ENCODE results near the gene ZNF474.

The ZNF474 gene

DNA sequence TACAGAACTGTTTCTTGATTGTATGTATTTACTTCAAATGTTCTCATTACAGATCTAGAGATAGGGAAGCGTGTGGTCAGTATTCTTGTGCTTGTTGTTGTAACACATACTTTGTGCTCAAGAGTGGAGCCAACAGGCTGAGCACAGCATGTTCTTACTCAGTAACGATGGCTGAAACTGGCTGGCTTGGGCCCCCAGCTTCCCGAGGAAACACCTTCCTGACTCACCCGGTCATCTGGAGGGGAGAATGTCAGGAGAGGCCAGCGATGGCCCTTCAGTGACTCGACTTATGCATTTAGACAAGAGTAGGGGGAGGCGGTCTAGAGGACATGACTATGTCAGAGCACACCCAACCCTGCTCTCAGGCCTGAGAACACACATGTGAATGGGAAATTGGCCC, 25.6 kb downstream of the ZNF474 start:
- DNase-seq, result no peak

DNA sequence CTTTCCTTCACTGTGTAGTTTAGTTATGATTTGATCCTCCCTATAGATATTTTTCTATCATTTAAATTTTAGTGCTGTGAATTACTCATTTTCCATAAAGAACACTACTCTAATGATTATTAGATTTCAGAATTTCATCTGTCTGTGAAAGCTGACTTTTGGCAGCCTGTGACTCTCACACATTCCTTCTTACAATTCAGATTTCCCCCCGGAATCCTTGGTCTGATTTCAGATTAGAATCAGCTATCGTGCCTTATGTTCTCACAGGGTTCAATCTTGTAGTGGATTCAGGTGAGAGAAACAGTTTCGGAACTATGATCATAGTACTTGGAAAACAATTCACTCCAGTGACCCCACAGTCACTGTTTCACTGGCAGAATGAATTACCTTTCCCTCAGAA, 26.2 kb downstream of the ZNF474 start:
- no peak for DNase-seq

DNA sequence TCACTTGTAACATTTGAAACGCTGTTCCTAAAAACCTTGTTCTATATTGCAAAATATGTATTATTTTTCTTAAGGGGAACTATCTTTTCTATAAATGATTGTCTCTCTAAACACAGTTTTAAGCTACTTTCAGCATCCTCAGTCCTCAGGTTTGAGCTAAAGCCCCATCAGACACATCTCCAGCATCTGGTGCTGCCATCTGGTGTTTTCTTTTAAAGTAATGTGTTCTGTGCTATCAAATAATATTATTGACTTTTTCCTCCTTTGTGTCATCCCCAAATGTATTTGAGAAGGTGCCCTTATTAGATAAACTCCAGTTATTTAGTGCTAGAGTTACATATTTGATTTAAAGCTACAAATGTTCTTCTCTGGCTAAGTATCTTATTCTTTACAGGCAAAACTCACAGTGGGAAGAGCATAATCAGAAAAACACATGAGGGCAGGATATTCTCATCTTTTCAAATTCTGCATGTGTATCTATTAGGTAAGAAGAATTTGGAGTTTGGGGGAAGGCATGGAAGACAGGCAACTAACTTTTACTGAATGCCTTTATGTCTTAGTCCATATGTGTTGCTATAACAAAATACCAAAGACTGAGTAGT, 27.5 kb downstream of the ZNF474 start:
- no peak for DNase-seq

DNA sequence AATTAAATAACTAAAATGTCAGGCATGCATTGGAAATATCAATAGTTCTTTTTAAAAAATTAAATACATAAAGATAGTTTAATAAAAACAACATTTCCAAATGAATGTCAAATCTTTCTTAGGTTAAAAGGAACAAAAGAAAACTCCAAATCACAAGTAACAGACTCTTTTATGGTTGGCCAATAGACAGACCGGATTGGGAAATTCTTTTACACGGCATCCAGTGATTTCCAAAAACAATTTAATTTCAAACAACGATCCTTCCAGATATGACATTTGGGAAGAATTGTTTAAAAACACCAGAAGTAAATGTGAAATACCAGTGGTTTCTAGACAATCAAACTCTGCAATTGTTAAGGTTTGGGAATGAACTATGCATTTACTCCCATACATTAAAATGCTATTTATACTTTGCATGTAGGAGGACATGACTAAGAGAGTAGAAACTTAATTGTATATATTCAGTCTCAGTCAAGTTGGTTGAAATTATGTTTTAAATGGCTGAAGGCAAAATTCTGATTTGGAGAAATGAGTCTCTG, 32.8 kb downstream of the ZNF474 start:
- no peak for DNase-seq

DNA sequence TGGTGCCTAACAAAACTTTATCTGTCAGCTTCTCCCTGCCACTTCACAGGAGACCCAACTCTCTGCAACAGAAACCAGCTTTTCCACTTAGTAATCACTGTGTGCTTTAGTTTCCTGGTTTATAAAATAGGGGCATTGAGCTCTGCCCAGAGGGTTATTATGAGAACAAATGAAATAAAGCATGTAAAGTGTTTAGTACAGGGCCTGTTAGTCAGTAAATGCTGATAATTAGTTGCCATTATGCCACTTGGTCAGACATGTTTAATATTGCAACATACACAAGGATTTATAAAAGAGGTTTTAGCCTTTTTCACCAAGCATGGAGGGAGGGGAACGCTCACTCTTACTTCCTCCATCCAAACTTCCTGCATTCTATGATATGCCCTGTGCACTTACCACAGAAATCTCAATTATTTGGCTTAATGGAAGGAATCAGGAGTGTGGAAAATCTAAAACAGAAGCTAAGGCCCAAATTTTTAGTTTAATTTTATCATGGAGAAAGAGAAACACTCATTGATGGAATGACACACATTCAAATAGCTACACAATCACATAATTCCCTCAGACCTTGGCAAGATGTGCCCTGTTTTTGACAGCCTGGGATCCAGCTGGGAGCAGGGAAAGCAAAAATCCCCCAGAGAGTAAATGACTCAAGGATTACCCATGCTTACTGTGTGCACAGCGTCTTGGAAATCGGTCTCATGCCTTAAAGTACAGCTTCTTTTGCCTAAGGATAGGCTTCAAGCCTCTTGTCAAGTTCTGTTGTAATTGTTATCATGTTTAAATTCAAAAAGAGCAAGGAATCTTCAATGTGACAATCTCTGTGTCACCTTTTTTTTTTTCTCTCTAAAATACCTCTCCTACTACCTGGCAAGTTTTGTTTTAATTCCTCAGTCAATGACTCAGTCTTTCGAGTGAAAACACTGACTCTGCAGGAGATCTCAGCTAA, 34.0 kb downstream of the ZNF474 start:
- peak; percentile 57 for DNase-seq

DNA sequence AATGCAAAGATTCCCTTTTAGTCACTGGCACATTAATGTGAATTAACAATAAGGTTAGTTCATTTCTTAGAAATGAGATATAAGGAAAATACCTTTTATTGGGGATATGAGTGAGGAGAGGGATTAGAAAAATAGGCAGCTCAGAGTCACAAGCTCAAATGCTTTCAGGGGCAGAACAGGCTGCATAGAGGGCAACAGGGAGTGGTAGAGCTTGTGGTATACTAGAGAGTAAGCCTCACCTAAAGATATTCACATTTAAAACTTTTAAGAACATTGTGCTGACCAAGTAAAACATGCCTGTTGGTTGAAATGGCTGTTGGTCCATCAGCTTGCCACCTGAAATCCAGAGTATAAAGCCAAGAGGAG, 34.7 kb downstream of the ZNF474 start:
- no peak for DNase-seq

DNA sequence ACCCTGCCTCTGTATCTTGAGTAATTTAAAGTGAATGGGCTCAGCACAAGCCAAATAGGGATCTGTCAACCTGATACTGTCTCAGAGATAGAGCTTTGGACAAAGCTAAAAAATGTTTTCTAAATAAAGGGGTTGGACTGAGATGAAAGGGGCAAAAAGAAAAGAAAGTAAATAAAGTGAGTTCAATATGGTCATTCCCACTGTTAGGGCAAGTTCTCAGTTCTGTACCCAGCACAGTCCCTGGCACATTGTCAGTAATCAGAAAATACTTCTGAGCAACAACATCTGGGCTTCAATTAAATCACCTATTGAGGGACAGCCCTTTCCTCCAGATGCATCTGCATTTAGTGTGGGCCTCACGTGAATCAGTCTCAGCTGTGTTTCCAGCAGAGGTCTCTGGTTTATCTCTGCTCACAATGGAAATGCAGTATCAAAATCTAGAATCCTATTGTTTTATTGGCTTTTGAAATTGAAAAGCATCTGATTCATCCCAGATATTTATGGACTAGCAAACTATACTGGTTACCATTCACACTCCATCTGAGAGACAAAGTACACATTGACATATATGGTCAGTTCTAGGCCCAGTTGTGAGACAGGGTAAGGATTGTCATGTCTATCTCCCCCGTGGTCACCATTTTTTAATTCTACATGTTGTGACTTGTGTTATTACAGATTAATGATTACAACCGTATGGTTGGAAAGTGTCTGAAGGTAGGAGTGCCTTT, 35.6 kb downstream of the ZNF474 start:
- no peak for DNase-seq

DNA sequence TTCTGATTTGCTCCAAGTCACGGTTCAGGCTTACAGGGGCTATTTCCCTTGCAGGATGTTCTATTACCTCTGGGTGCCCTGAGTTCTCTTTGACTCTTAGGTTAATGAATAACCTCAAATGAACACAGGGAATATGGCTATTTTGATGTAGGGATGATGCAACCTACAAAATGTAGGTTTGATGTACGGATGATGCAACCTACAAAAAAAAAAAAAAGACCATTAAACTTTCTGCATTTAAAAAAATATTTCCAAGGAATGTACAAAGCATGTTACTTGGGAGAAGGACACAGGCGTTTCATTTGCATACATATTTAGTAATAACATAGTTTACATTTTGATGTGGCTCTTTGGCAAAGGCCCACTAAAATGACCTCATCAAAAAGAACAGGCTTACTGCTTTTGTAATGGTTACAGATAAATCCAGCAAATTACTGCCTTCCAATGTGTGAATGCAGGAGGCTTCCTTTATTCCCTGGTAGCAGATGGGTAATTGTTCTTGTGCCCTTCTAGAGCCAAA, 36.3 kb downstream of the ZNF474 start:
- DNase-seq, result no peak

DNA sequence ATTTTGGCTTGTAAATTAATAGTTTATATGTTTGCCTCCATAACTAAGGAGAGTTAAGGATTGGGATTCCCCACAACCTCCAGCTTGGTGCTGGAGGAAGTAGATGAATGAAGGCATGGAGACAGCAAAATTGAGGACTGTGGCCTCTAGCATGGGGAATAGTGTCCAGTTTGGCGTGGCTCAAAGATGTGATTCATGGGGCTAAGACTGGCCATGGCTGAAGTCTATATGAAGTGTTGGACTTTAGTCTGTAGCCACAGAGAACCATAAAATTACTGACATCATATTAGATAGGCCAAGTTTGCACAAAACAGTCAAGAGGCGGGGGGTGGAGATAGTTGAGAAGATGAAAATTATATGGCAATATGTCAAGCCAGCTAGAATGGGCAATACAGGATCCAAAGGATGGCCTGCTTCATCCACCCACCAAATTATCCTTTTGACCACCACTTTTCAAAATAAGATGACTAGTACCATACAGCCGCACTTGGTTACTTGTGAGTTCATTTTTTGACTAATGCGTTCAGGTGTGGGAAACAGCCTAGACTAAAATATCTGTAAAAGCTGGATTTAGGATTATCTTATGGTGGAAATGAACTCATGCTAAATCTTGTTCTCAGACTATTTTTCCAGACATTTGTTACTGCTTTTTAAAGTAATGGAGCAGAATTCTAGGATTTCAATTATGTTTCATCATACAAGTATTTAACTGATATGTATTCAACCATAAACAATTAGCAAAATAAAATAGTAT, 40.2 kb downstream of the ZNF474 start:
- no peak for DNase-seq

DNA sequence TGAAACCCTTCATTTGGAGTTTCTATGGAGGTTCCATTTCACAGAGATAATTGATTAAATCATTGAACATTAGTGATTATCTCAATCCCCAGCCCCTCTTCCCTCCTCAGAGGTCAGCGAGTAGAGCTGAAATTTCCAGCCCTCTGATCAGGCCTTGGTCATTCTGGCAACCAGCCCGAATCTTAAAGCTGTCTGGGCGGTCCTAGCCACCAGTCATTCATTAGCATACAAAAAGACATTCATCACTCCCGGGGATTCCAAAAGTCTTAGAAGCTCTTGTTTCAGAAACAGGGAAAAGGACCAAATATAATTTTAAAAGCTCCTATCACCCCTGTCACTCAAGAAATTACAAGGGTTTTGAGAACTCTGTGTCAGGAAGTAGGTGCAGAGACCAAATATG, 41.3 kb downstream of the ZNF474 start:
- no peak for DNase-seq

DNA sequence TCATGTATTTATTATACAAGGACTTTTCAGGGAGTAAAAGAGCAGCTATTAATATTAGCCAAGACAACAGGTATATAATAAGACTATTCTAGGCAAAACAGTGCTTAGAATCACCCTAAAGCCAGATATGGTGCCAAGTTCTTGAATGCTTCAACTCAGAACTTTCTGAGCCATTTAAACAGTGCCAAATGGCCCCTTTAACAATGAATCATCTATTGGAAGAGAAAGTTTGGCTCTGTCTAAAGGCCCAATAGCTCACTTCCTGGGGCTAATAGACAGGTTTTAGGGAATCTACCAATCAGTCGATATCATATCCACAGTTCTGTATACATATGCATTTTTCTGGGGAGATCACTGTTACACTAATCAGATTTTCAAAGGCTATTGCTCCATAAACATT, 42.9 kb downstream of the ZNF474 start:
- no peak for DNase-seq

DNA sequence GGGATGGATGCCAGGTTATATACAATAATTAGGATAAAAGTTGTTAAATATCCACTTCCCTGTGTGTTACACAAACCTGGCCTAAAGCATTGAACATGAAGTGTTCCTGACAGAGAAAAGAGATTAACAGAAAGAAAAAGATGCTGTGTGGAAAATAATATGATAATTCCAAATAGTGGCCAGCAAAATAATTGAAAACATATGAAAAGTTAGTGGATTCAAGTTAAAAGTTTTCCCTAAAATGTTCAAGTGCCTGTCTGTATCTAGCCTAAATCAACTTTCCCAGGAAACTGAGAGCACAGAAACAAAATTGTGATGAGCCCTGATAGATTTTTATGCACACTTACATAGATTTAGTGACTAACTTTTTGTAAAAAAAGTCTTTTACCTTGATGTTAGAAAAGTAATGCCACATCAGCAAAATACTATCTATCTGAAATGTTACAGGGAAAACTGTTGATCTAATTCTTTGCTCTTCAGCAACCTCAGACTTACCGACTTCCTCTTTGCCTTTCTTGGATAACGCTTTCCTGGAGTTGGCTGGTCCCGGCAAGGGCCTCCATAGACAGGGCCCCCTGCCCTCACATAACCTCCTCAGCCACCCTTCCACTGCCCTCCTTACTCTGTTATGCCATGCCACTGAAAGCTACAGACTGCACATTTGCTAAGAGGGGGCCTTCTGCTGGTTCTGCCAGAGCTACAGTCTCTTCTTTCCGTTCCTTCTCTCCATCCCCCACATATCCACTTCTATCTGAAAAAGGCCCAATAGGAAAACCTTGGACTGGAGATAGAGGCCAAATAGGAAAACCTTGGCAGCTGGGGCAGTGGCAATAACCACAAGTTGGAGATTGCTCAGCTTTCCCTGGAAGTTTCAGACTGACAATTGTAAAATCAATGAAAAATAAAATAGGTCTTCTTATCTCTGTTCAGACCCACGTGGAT, 44.4 kb downstream of the ZNF474 start:
- DNase-seq, result no peak

DNA sequence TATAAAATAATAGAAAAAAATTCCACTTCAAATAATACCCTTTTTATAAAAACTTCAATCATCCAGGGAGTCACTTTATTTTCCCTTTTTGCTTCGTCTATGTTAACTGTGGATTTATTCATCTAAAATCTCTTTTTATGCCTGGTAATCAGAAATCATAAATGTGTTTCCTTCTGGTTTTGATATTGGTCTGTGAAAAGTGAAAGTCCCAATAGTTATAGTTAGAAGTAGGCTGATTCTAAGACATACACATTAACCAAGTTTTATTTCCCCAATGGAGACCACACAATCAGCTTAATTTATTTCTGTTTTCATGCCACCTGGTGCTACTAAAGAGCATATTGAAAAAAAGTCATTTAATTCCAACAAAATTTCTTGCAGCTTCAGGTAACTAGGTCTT, 45.7 kb downstream of the ZNF474 start:
- DNase-seq, result no peak

DNA sequence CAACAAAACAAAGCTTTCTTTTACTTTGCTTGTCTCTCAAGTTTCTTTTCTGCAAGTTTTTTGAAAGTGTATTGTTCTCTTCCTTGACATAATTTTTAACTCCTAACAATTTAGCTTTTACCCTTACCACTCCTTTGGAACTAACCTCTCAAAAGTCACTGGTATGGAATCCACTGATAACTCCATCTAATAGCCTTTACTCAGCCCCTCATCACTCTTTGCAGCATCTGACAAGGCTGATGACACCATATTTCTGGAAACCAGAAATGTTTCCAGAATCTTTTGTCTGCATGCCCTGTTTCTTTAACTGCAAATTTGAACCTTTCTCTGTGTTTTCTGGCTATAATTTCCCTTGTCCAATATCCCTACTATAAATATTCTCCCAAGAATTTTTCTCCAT, 46.5 kb downstream of the ZNF474 start:
- no peak for DNase-seq

DNA sequence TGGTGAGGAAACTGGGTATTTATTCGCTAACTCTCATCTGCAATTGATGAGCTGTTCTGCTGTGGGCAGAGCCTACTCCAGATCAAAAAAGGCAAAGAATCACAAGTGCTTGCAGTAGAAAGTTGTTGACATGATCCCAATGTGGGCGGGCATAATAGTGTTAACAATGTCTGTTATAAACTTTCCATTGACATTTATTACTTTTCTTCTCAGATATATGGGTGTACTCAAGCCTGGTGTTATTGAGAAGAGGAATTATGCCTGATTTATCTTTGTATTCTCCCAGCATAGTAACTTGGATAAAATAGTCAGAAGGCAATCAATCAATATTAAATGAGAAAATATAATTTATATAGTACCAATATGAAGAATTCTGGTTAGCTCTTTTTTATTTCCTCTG, 47.8 kb downstream of the ZNF474 start:
- no peak for DNase-seq

DNA sequence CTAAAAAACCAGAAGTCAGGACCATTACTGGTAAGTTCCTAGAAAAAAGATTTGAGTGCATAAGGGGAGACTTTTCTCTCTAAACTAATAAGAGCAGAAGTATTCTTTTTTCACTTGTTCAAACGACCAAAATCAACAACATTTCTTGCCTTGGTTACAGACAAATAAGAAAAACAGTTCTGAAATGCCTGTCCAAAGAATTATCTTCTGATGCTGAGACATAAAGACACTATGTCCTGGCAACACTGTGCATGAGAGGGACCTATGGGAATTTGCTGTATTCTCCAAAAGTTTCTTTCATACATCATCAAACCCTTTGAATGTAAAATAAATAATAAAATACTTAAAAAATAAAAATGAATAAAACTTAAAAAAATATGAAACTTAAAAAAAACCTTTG, 50.4 kb downstream of the ZNF474 start:
- DNase-seq, result no peak

DNA sequence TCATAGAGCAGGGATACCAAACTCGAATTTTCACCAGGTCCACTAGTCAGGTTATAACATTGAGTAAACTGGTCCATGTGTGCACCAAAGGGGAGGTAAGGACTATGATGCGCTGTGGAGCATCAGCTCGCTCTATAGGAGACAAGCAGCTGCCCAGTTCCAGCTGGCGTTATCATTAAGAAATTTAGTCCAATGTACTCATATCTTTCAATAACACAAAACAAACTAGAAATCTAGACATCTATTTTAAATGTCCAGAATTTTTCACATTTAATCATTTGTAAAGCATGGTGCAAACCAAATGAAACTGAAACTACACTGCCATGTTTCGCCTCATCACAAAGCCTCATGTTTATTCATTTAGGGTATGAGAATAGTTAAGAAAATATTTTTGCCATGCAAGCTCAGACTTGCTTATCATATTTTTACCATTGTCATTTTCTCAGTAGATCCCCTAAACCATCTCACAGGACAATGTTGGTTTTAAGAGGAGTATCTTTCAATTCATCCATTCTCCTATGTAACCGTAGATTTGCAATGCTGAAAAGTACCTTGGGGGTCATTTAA, 50.9 kb downstream of the ZNF474 start:
- no peak for DNase-seq

DNA sequence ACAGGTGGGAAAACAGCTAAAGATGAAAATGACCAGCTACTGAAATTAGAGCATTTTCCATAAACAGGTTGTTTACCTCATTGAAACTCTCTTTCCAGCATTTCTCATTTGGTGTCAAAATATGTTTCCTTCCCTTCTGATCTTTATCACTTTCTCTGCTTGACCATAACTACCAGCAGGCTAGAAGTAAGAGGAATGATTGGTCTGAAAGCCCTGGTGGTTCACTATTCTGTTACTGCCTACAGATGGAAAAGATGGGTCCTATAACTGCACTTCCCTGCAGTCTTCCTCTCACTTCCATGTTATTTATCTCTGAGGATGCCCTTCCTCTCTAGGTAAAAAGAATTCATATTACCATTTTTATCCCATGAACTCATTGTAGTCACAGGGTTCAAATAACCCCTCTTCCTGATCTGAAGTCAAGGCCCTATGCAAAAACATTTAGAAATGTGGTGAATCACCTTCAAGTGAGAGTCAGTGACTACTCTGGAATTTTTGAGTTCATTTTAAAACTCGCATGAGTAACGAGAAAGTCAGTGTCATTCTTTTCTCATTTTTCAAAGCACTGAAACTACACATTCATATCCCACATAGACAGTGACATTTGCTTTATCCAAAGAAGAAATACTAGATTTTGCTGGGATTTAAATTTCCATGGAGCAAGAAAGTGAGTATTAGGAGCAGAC, 51.7 kb downstream of the ZNF474 start:
- DNase-seq, result no peak

DNA sequence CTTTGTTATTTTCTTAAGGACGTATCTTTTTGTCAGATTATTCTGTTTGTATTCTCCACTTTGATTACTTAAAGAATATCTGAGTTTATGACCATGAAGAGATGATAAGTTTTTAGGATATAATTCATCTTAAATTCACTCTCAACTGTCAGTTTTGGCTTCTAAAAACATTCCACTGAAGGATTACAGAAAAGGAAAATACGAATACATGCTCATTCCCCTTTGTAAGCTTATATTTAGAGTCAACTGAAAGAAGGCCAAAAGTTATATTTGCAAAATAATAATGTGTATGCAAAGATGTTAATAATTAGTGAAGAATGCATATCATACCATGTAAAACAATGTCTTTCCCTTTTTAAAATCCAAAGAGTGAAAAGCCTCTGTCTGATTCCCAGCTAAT, 52.5 kb downstream of the ZNF474 start:
- DNase-seq, result no peak

DNA sequence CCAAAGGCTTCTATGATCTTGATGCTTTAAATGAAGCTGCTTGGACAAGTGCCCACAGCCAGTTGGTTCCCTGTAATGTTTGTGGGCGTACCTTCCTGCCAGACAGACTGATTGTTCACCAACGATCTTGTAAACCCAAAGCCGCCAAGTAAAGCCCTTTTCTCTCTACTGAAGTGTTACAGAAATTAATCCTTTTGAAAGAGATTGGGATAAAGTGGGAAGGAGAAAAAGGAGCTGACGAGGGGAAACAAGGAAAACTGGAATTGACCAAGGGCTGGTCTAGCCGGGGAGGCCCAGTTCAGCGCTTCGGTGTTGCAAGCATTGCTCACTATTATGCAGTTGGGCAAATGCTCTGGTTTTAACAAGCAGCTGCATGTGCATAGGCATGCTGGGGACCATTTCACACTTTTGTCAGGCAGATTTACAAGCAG, 53.2 kb downstream of the ZNF474 start:
- DNase-seq, result no peak
